Hepatocyte (in vitro differentiated cells): Measurements from ENCODE around the gene TENM4. TPM values are rescaled to one million over a fixed set of nuclear protein-coding genes. Genes with fewer than 3 reads are reported as not detected.

Experiments
- DNase-seq: peaks from one replicate; pipeline ENCODE4 v3.0.0-alpha.2; 2016; ENCODE audit warnings: low spot score
- H2AFZ ChIP-seq: fragments of 200-600 bp; sonication (generic); 2 replicates; pipeline ENCODE4 v1.6.0; 2016; ENCODE audit warnings: antibody characterized with exemption, mild to moderate bottlenecking
- H3K27ac ChIP-seq: fragments of 200-600 bp; sonication (generic); 2 replicates; pipeline ENCODE4 v1.5.1; 2016; ENCODE audit warnings: mild to moderate bottlenecking
- H3K27me3 ChIP-seq: fragments of 200-600 bp; sonication (generic); 2 replicates; pipeline ENCODE4 v1.6.1; 2016
- H3K36me3 ChIP-seq: fragments of 200-600 bp; sonication (generic); replicated peaks from 2 replicates; pipeline ENCODE4 v1.5.1; 2016; ENCODE audit warnings: low read depth; ENCODE audit not compliant: insufficient read depth
- H3K4me1 ChIP-seq: fragments of 200-600 bp; sonication (generic); 2 replicates; pipeline ENCODE4 v1.5.1; 2016; ENCODE audit warnings: mild to moderate bottlenecking, moderate library complexity; ENCODE audit not compliant: insufficient read depth
- H3K4me2 ChIP-seq: fragments of 200-600 bp; sonication (generic); 2 replicates; pipeline ENCODE4 v1.6.0; 2016
- H3K4me3 ChIP-seq: fragments of 200-600 bp; sonication (generic); 2 replicates; pipeline ENCODE4 v1.5.1; 2016; ENCODE audit warnings: mild to moderate bottlenecking
- H3K79me2 ChIP-seq: fragments of 200-600 bp; sonication (generic); 2 replicates; pipeline ENCODE4 v1.6.0; 2017; ENCODE audit warnings: mild to moderate bottlenecking
- H3K9me2 ChIP-seq: fragments of 200-600 bp; sonication (generic); replicated peaks from 2 replicates; pipeline ENCODE4 v1.6.0; 2017; ENCODE audit warnings: mild to moderate bottlenecking; ENCODE audit not compliant: insufficient read depth
- H3K9me3 ChIP-seq: fragments of 200-600 bp; sonication (generic); 2 replicates; pipeline ENCODE4 v1.5.1; 2016; ENCODE audit warnings: low read depth, mild to moderate bottlenecking
- H4K20me1 ChIP-seq: fragments of 200-600 bp; sonication (generic); 2 replicates; pipeline ENCODE4 v1.6.0; 2016; ENCODE audit warnings: mild to moderate bottlenecking; ENCODE audit not compliant: insufficient read depth, poor library complexity, severe bottlenecking
- CTCF ChIP-seq: fragments of 200-600 bp; sonication (generic); IDR thresholded peaks from 2 replicates; pipeline ENCODE4 v1.5.1; 2016; ENCODE audit warnings: antibody characterized with exemption, mild to moderate bottlenecking; ENCODE audit not compliant: poor library complexity
- EZH2 ChIP-seq: fragments of 200-600 bp; sonication (generic); IDR thresholded peaks from 2 replicates; pipeline ENCODE4 v1.6.1; 2016; ENCODE audit warnings: antibody characterized with exemption, mild to moderate bottlenecking, borderline replicate concordance
- EZH2phosphoT487 ChIP-seq: fragments of 200-600 bp; sonication (generic); IDR thresholded peaks from one replicate; pipeline ENCODE4 v1.6.1; 2018; ENCODE audit warnings: antibody characterized with exemption, mild to moderate bottlenecking, low read depth, moderate library complexity; ENCODE audit not compliant: unreplicated experiment, severe bottlenecking
- WGBS: methylation state at CpG from one replicate; pipeline ENCODE4 v1.1.6; 2016; ENCODE audit warnings: low lambda C conversion rate; ENCODE audit errors: missing lambda C conversion rate; 5-methylcytosine and 5-hydroxymethylcytosine counted together
- polyA plus RNA-seq: library from polyadenylated mRNA; unstranded; fragments of >200 nt; fragmentation: Nextera tagmentation; extraction: Ambion mirVana; gene quantifications from 2 replicates; pipeline ENCODE4 v1.2.1, GENCODE V29; 2016
- total RNA-seq: library from RNA; depleted of rRNA; stranded (reverse); fragments of >200 nt; gene quantifications from 2 replicates; pipeline ENCODE4 v1.2.3, GENCODE V29; 2014

The TENM4 gene
- total and polyA plus RNA-seq, 2 experiments from 2014 or later = 18.4 to 18.7 TPM

GRCh38 chr11:78788533-78788932 is 652.3 kb downstream of the TENM4 start:
- TF ChIP-seq EZH2 (no peak), CTCF (no peak), EZH2phosphoT487 (no peak)

GRCh38 chr11:78787696-78788095 is 653.1 kb downstream of the TENM4 start:
- Histone ChIP-seq H3K79me2 (no peaks in the 10 kb centered on the region), H3K9me2 (no peaks in the 10 kb centered on the region), H3K27ac (no peak overlapping the region), H2AFZ (no peak overlapping the region), H3K36me3 (no peaks in the 10 kb centered on the region), H3K4me1 (peaks cover 5% of the 10 kb centered on the region), H3K4me3 (no peak overlapping the region), H3K27me3 (no peaks in the 10 kb centered on the region), H4K20me1 (no peaks in the 10 kb centered on the region), H3K4me2 (no peak overlapping the region), H3K9me3 (no peaks in the 10 kb centered on the region)
- TF ChIP-seq EZH2phosphoT487 = no peak
- TF ChIP-seq CTCF = no peak
- TF ChIP-seq EZH2 = no peak
- 82% methylated on average over 3 of the region's 3 CpGs for WGBS
- DNase-seq = no peak

More at GRCh38 chr11:78788533-78788932, 652.3 kb downstream of the TENM4 start:
- Histone ChIP-seq H3K36me3 (no peaks in the 10 kb centered on the region), H3K4me1 (peaks cover 5% of the 10 kb centered on the region), H3K9me2 (no peaks in the 10 kb centered on the region), H3K9me3 (no peaks in the 10 kb centered on the region), H3K4me2 (no peak overlapping the region), H3K27ac (no peak overlapping the region), H2AFZ (no peak overlapping the region), H3K79me2 (no peaks in the 10 kb centered on the region), H4K20me1 (no peaks in the 10 kb centered on the region), H3K4me3 (no peak overlapping the region), H3K27me3 (no peaks in the 10 kb centered on the region)
- WGBS = 88% methylated on average over 1 of the region's 1 CpG
- DNase-seq = no peak

- Histone ChIP-seq H2AFZ (no peak overlapping the region), H3K27ac (peak overlapping the region; percentile 6), H3K4me2 (no peak overlapping the region), H3K36me3 (no peaks in the 10 kb centered on the region), H4K20me1 (no peaks in the 10 kb centered on the region), H3K4me1 (peaks cover 5% of the 10 kb centered on the region), H3K27me3 (no peaks in the 10 kb centered on the region), H3K4me3 (no peak overlapping the region), H3K79me2 (no peaks in the 10 kb centered on the region), H3K9me2 (no peaks in the 10 kb centered on the region), H3K9me3 (no peaks in the 10 kb centered on the region)
- 93% methylated on average over 20 of the region's 20 CpGs for WGBS
- TF ChIP-seq CTCF (no peak), EZH2 (no peak), EZH2phosphoT487 (no peak)
- no peak for DNase-seq
Observed at GRCh38 chr11:78786746-78787145, 654.1 kb downstream of the TENM4 start.

- H3K9me3 ChIP-seq = no peaks in the 10 kb centered on the region
- no peak for TF ChIP-seq EZH2
- no peak for TF ChIP-seq CTCF
- TF ChIP-seq EZH2phosphoT487 = no peak
- no peaks in the 10 kb centered on the region for H4K20me1 ChIP-seq
- no peaks in the 10 kb centered on the region for H3K27me3 ChIP-seq
- 40% methylated on average over 5 of the region's 5 CpGs for WGBS
- no peaks in the 10 kb centered on the region for H3K36me3 ChIP-seq
- no peaks in the 10 kb centered on the region for H3K79me2 ChIP-seq
- no peak overlapping the region for H2AFZ ChIP-seq
- H3K9me2 ChIP-seq = no peaks in the 10 kb centered on the region
- peaks cover 5% of the 10 kb centered on the region for H3K4me1 ChIP-seq
- DNase-seq = no peak
- H3K4me3 ChIP-seq = no peak overlapping the region
- no peak overlapping the region for H3K4me2 ChIP-seq
- H3K27ac ChIP-seq = peak overlapping the region; percentile 6
Observed at GRCh38 chr11:78786086-78786485, 654.7 kb downstream of the TENM4 start.
